Keratinocyte (primary cell): ENCODE measurements around the gene DNAJC17. TPM values are rescaled to one million over a fixed set of nuclear protein-coding genes. Genes with fewer than 3 reads are reported as not detected.

ENCODE experiments used
- DNase-seq: peaks from one replicate; pipeline ENCODE4 v3.0.0-alpha.2; 2011; ENCODE audit warnings: low read depth, missing footprints, low spot score
- FAIRE-seq: peaks from 2 replicates; lab custom pipeline; 2011; peaks lifted over from hg19 to GRCh38; lab: Jason Lieb, UNC
- H2AFZ ChIP-seq: 2 replicates; pipeline ENCODE4 v1.6.0; 2012; ENCODE audit warnings: low read length, control low read depth, inconsistent platforms; ENCODE audit not compliant: control insufficient read depth
- H3K27ac ChIP-seq: 2 replicates; pipeline ENCODE4 v1.5.1; 2011; ENCODE audit warnings: low read length; ENCODE audit not compliant: control insufficient read depth, insufficient read depth
- H3K27me3 ChIP-seq: 3 replicates; pipeline ENCODE4 v1.6.0; 2011; ENCODE audit warnings: low read length; ENCODE audit not compliant: control insufficient read depth, insufficient read depth; ENCODE audit errors: extremely low read depth
- H3K36me3 ChIP-seq, 2 experiments: 2 replicates in 1 of 2; 3 replicates in 1 of 2; pipeline ENCODE4 v1.5.1; 2011; ENCODE audit warnings: low read length in 2 of 2, mild to moderate bottlenecking in 1 of 2; ENCODE audit not compliant: control insufficient read depth in 2 of 2, insufficient read depth in 2 of 2; ENCODE audit errors: extremely low read depth in 1 of 2
- H3K4me1 ChIP-seq: 3 replicates; pipeline ENCODE4 v1.5.1; 2011; ENCODE audit warnings: low read length; ENCODE audit not compliant: control insufficient read depth, insufficient read depth; ENCODE audit errors: extremely low read depth
- H3K4me2 ChIP-seq: 3 replicates; pipeline ENCODE4 v1.6.0; 2011; ENCODE audit warnings: low read depth, low read length; ENCODE audit not compliant: control insufficient read depth, insufficient read depth; ENCODE audit errors: extremely low read depth
- H3K4me3 ChIP-seq, 3 experiments: fragments of 200-600 bp in 1 of 3; sonication (generic) in 1 of 3; 2 replicates in 2 of 3; 3 replicates in 1 of 3; pipeline ENCODE4 v1.5.1; 2011 to 2016; ENCODE audit warnings: low read length in 3 of 3, mild to moderate bottlenecking in 3 of 3, control low read depth in 2 of 3, inconsistent platforms in 1 of 3, low read depth in 1 of 3, mixed read lengths in 1 of 3, mixed run types in 1 of 3, moderate library complexity in 1 of 3; ENCODE audit not compliant: control insufficient read depth in 2 of 3, insufficient read depth in 2 of 3; ENCODE audit errors: extremely low read depth in 1 of 3
- H3K79me2 ChIP-seq: 2 replicates; pipeline ENCODE4 v1.6.0; 2012; ENCODE audit warnings: low read length; ENCODE audit not compliant: control insufficient read depth, insufficient read depth
- H3K9ac ChIP-seq: 3 replicates; pipeline ENCODE4 v1.6.0; 2011; ENCODE audit warnings: low read length; ENCODE audit not compliant: control insufficient read depth, insufficient read depth; ENCODE audit errors: extremely low read depth
- H3K9me1 ChIP-seq: 3 replicates; pipeline ENCODE4 v1.6.0; 2011; ENCODE audit warnings: low read length; ENCODE audit not compliant: control insufficient read depth, insufficient read depth; ENCODE audit errors: extremely low read depth
- H3K9me3 ChIP-seq: 2 replicates; pipeline ENCODE4 v1.5.1; 2012; ENCODE audit warnings: low read depth, low read length; ENCODE audit not compliant: control insufficient read depth
- H4K20me1 ChIP-seq: 3 replicates; pipeline ENCODE4 v1.6.0; 2011; ENCODE audit warnings: low read length; ENCODE audit not compliant: control insufficient read depth, insufficient read depth; ENCODE audit errors: extremely low read depth
- CTCF ChIP-seq, 3 experiments: IDR thresholded peaks in 1 of 3; conservative IDR thresholded peaks in 1 of 3; optimal IDR thresholded peaks in 1 of 3; 2 replicates in 2 of 3; 3 replicates in 1 of 3; pipeline versions ENCODE3 to v1.5.1; 2011; ENCODE audit warnings: low read length in 3 of 3, mild to moderate bottlenecking in 3 of 3, moderate library complexity in 2 of 3, control low read depth in 1 of 3, inconsistent platforms in 1 of 3; ENCODE audit not compliant: insufficient read depth in 2 of 3; ENCODE audit errors: extremely low read depth in 1 of 3
- EZH2 ChIP-seq: IDR thresholded peaks from one replicate; pipeline ENCODE4 v1.6.1; 2012; ENCODE audit warnings: inconsistent platforms, mild to moderate bottlenecking, low read length, moderate library complexity
- dilution Hi-C: fragments of 300-500 bp; cut with MboI; formaldehyde crosslinking; loops from one replicate; pipeline ENCODE4 v1.7.0; 2020; ENCODE audit warnings: low sequenced_read_pairs; ENCODE audit not compliant: extremely low pct_ligation_motif_present
- polyA plus RNA-seq, 5 experiments: library from polyadenylated mRNA; depleted of rRNA in 3 of 5; stranded (reverse) in 3 of 5; stranded (forward) in 1 of 5; unstranded in 1 of 5; fragments of >200 nt; gene quantifications; 1 replicate in 1 of 5; 2 replicates in 3 of 5; 3 replicates in 1 of 5; pipeline versions ENCODE4 v1.2.1 to v1.2.3, GENCODE V29; 2011 to 2012; ENCODE audit warnings: missing spikeins in 2 of 5, low read depth in 1 of 5, low replicate concordance in 1 of 5

The DNAJC17 gene
- polyA plus RNA-seq, 1 donor (not counting 4 experiments of a cell fraction or from before 2014, with no cell fraction given), result 35.3 TPM

DNA sequence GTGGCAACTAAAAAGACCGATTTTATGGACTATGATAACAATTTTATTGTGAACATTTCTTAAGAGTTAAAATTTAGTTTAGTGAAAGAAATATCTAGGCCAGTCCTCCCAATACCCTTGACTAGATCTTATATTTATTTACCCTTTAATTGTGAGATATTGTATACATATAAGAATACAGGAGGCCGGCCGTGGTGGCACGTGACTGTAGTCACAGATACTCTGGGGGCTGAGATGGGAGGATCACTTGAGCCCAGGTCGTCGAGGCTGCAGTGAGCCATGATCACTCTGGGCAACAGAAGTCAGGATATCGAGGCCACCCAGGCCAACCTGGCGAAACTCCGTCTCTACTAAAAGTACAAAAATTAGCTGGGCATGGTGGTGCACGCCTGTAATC lies 51.5 kb downstream of the DNAJC17 start:
- dilution Hi-C loops, result no loop called here
- peak overlapping the region; percentile 84 to 98 (median 93) for H3K4me3 ChIP-seq
- peaks cover 6 to 14% of the 10 kb centered on the region in 2 experiments for H3K36me3 ChIP-seq

GRCh38 chr15:40754883-40755811 lies 52.1 kb downstream of the DNAJC17 start, which contains the start of gene RMDN3:
RMDN3 (minus strand) TSS chr15:40755254; CDS start chr15:40754783, 471 bp downstream.
- dilution Hi-C loops, result no loop called here
- no peak for FAIRE-seq
- H3K79me2 ChIP-seq, result peaks cover 34% of the 10 kb centered on the region

More for the DNA sequence above, 51.5 kb downstream of the DNAJC17 start:
- no peak for DNase-seq
- Histone ChIP-seq H3K79me2 (peaks cover 34% of the 10 kb centered on the region), H3K4me1 (peaks cover 11% of the 10 kb centered on the region), H3K9me3 (no peaks in the 10 kb centered on the region), H2AFZ (peak overlapping the region; percentile 96), H3K4me2 (peak overlapping the region; percentile 82), H3K27ac (peak overlapping the region; percentile 86), H3K27me3 (no peaks in the 10 kb centered on the region), H4K20me1 (no peaks in the 10 kb centered on the region), H3K9me1 (no peaks in the 10 kb centered on the region), H3K9ac (peak overlapping the region; percentile 88)
- TF ChIP-seq CTCF (optimal IDR thresholded peaks at IDR 0.05 in 1 of 3, IDR thresholded peaks at IDR 0.05 in 1 of 3, conservative IDR thresholded peaks at IDR 0.05 in 1 of 3; ENCODE audit: extremely low read depth in 1 of 3, insufficient read depth in 2 of 3, low read length in 3 of 3), result no peak
- TF ChIP-seq EZH2, result no peak
- no peak for FAIRE-seq

More at GRCh38 chr15:40754883-40755811, 52.1 kb downstream of the DNAJC17 start, which contains the start of gene RMDN3:
- H4K20me1 ChIP-seq, result no peaks in the 10 kb centered on the region
- peaks cover 6 to 19% of the 10 kb centered on the region in 2 experiments for H3K36me3 ChIP-seq
- H3K9me1 ChIP-seq, result no peaks in the 10 kb centered on the region
- H3K4me3 ChIP-seq, result peak within 1 kb of the TSS; percentile 84 to 98 (median 93)
- H3K4me1 ChIP-seq, result peaks cover 11% of the 10 kb centered on the region
- H3K9me3 ChIP-seq, result no peaks in the 10 kb centered on the region
- peak within 1 kb of the TSS; percentile 96 for H2AFZ ChIP-seq
- peak within 1 kb of the TSS; percentile 86 for H3K27ac ChIP-seq
- no peaks in the 10 kb centered on the region for H3K27me3 ChIP-seq
- no peak for TF ChIP-seq EZH2
- peak in 1 of 3 experiments; percentile 15 for TF ChIP-seq CTCF (optimal IDR thresholded peaks at IDR 0.05 in 1 of 3, IDR thresholded peaks at IDR 0.05 in 1 of 3, conservative IDR thresholded peaks at IDR 0.05 in 1 of 3; ENCODE audit: extremely low read depth in 1 of 3, insufficient read depth in 2 of 3, low read length in 3 of 3)
- H3K9ac ChIP-seq, result peak within 1 kb of the TSS; percentile 88
- no peak for DNase-seq
- H3K4me2 ChIP-seq, result peak within 1 kb of the TSS; percentile 82
